Testis (tissue), 3 donors: ENCODE results near the gene OSBPL3. TPM values are rescaled to one million over a fixed set of nuclear protein-coding genes. Genes with fewer than 3 reads are reported as not detected.

Experiments used
- DNase-seq: peaks from one replicate; pipeline ENCODE4 v3.0.0-alpha.2; 2019
- H3K27ac ChIP-seq, 2 donors: fragments of 200-600 bp; sonication (generic); one replicate each; pipeline ENCODE4 v1.5.1; 2019
- H3K27me3 ChIP-seq: fragments of 200-600 bp; sonication (generic); one replicate; pipeline ENCODE4 v1.5.1; 2019
- H3K36me3 ChIP-seq: fragments of 200-600 bp; sonication (generic); one replicate; pipeline ENCODE4 v1.5.1; 2017; ENCODE audit warnings: low read depth; ENCODE audit errors: missing control alignments
- H3K4me1 ChIP-seq: fragments of 200-600 bp; sonication (generic); one replicate; pipeline ENCODE4 v1.5.1; 2019
- H3K4me3 ChIP-seq, 2 donors: fragments of 200-600 bp; sonication (generic); one replicate each; pipeline ENCODE4 v1.5.1; 2017 to 2019
- H3K9me3 ChIP-seq: fragments of 200-600 bp; sonication (generic); one replicate; pipeline ENCODE4 v1.5.1; 2017
- POLR2A ChIP-seq: fragments of 450-650 bp; IDR thresholded peaks from one replicate; pipeline ENCODE4 v1.6.1; 2017; ENCODE audit warnings: antibody characterized with exemption, mild to moderate bottlenecking, moderate library complexity
- WGBS, 2 donors: methylation state at CpG; one replicate each; pipeline ENCODE4 v1.1.5; 2018; 5-methylcytosine and 5-hydroxymethylcytosine counted together
- intact Hi-C: fragments of 100-400 bp; cut with DNase I; formaldehyde crosslinking; loops from one replicate; pipeline ENCODE4 v1.15.1; 2023; ENCODE audit warnings: low total_unique reads
- polyA plus RNA-seq: library from polyadenylated mRNA; stranded (reverse); fragments of 350-450 nt; fragmentation: Illumina TruSeq; extraction: RNeasy Lipid Tissue Mini Kit (QIAGEN cat#74804); gene quantifications from one replicate; pipeline ENCODE4 v1.2.3, GENCODE V29; 2014; ENCODE audit warnings: low read depth, low replicate concordance; ENCODE audit not compliant: insufficient read depth
- total RNA-seq, 2 donors: library from RNA; depleted of rRNA; stranded (reverse); fragments of >200 nt; gene quantifications; one replicate each; pipeline ENCODE4 v1.2.3, GENCODE V29; 2016
- TF ChIP-seq, protein P1 (sequence below), 3 experiments: fragments of 450-650 bp in 2 of 3; fragments of 200-600 bp in 1 of 3; sonication (generic) in 1 of 3; IDR thresholded peaks; one replicate each; pipeline ENCODE4 v1.5.1; 2016 to 2019; ENCODE audit warnings: antibody characterized with exemption in 3 of 3, mild to moderate bottlenecking in 2 of 3, moderate library complexity in 1 of 3

The OSBPL3 gene
- total and polyA plus RNA-seq, 3 donors from 2014 or later: 5.6 to 9.4 (median 6.9) TPM

DNA sequence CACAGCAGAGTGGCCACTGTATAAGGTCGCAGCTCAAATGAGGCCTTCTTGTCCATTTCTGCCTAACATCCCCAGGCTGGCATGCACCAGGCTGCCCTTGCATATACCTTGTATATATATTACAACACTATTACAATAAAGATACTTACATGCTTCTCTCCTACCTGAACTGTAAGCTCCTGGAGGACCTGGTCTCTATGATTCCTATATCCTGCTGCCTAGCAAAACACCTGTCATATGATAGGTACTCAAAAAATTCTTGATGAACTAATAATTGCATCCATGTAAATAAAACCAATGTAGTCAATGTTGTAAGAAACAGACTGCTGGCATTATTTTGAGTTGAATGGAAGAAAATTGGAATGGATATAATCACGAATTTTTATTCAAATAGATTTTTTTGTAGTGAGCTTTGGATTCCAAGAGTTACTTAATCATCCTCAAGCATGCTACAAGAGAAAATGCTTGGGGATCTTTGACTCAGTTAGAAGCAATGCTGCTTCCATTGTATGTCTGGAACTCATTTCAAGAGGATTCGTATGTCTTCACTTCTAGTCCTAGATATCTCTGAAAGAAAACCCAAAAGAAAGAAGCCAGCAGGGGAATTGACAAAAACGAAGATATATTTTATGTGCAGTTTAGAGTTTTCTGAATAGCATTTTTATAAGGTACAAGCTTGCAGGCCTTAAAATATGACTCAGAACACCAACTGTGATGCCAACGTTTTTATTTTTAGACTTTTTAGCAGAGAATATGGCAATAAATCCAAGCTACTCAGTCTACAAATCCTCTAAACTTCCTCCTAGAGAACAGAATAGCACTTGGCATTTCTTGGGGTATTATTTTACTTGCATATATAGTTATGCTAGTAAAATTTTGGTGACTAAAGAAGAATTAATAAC, 53.1 kb downstream of the OSBPL3 start:
- WGBS, 2 donors: 76 to 78% methylated on average over 5 of the region's 5 CpGs

DNA sequence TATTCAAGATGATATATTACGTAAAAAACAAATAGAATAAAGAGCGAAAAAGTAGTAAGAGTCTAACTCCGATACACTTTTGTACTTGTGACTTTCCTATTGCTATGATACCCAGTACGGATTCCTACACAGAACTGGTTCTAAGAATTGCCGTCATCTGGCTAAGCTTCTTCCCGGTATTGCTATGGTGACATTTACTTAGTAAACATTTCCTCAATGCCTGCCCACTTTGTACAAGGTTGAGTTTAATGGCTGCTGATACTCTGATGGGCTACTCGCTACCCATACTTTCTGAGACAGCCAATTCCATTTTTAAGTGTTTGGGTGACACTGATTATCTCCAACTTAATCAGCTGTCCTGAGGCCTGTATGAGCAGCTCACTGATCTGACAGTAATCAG, 55.6 kb downstream of the OSBPL3 start:
- TF ChIP-seq POLR2A: no peak
- TF ChIP-seq, protein P1, sequence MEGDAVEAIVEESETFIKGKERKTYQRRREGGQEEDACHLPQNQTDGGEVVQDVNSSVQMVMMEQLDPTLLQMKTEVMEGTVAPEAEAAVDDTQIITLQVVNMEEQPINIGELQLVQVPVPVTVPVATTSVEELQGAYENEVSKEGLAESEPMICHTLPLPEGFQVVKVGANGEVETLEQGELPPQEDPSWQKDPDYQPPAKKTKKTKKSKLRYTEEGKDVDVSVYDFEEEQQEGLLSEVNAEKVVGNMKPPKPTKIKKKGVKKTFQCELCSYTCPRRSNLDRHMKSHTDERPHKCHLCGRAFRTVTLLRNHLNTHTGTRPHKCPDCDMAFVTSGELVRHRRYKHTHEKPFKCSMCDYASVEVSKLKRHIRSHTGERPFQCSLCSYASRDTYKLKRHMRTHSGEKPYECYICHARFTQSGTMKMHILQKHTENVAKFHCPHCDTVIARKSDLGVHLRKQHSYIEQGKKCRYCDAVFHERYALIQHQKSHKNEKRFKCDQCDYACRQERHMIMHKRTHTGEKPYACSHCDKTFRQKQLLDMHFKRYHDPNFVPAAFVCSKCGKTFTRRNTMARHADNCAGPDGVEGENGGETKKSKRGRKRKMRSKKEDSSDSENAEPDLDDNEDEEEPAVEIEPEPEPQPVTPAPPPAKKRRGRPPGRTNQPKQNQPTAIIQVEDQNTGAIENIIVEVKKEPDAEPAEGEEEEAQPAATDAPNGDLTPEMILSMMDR (IDR thresholded peaks at IDR 0.05): no peak
- no peaks in the 10 kb centered on the region for H3K9me3 ChIP-seq
- no peaks in the 10 kb centered on the region for H3K36me3 ChIP-seq
- peaks cover 8% of the 10 kb centered on the region for H3K4me1 ChIP-seq
- 93 to 97% methylated on average over 7 of the region's 7 CpGs for WGBS, 2 donors
- no peak overlapping the region for H3K4me3 ChIP-seq
- intact Hi-C loops: no loop called here
- no peaks in the 10 kb centered on the region for H3K27me3 ChIP-seq
- no peak for DNase-seq
- no peak overlapping the region for H3K27ac ChIP-seq

More for the DNA sequence above, 53.1 kb downstream of the OSBPL3 start:
- no peak for DNase-seq
- Histone ChIP-seq H3K27ac (no peak overlapping the region), H3K27me3 (no peaks in the 10 kb centered on the region), H3K4me3 (no peak overlapping the region), H3K4me1 (peaks cover 3% of the 10 kb centered on the region), H3K9me3 (no peaks in the 10 kb centered on the region), H3K36me3 (no peaks in the 10 kb centered on the region)
- TF ChIP-seq POLR2A: no peak
- TF ChIP-seq, protein P1 (IDR thresholded peaks at IDR 0.05): no peak
- intact Hi-C loops: no loop called here

DNA sequence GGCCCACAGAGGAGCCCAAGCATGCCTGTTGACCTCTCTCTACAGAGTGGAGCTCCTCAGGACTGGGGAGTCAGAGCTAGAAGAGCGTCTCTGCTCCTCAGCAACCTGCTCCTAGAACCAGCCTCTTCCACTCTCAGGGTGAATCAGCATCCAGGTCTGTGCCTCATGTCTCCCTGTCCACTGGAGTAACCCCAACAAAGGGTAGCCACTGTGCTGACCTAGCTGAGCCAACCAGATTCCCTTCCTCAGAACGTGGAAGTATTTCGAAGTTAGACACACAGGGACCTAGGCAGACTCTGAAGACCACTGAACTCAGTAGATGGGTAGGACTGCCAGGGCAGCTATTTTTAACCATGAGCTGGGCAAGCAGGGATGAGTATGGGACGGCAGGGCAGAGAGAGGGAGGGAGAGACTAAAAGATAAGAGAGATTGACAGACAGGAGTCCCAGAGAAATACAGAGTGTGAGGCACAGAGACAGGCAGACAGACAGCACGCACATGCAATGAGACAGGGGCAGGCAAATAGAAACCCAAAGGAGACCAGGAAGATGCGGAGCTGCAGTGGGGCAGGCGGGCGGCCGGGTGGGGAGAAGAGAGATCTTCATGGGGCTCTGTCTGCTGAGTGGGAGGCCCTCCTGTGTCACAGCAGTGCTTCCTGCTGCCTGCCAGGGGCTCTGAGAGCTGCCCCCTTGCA, 56.7 kb downstream of the OSBPL3 start:
- Histone ChIP-seq H3K4me3 (no peak overlapping the region), H3K27me3 (no peaks in the 10 kb centered on the region), H3K36me3 (no peaks in the 10 kb centered on the region), H3K9me3 (no peaks in the 10 kb centered on the region), H3K27ac (no peak overlapping the region), H3K4me1 (peaks cover 8% of the 10 kb centered on the region)
- no peak for DNase-seq
- intact Hi-C loops: no loop called here
- TF ChIP-seq, protein P1 (IDR thresholded peaks at IDR 0.05): no peak
- TF ChIP-seq POLR2A: no peak
- 86 to 92% methylated on average over 9 of the region's 9 CpGs for WGBS, 2 donors

DNA sequence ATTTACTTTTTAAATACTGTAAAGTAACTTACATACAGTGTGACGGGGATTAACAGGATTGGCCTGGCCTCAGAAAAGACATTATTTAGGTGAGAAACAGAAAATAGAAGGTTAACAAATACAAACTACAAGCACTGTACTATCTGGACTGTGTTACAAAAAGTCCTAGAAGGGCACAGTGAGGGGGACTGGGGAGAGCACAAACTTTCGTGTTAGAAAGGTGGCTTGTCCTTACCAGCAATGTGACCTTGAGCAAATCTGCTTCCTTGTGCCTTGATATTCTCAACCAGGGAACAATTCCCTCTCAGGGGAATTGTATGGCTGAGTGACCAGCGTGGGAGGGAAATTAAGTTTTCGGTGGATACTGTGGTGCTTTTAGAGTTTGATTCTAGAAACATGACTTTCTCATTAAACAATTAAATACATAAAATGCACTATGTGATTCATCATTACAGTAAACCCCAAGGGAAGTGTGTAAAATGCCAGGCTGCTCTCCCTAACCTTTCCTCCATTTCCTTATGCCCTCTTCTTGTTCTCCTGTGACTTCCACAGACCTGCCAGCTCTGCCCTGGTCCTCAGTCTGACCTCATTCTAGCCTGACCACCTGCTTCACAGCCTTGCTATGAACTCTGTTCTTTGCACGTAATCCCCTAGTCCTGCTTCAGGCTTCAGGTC, 57.7 kb downstream of the OSBPL3 start:
- Histone ChIP-seq H3K27me3 (no peaks in the 10 kb centered on the region), H3K36me3 (no peaks in the 10 kb centered on the region), H3K4me1 (peaks cover 8% of the 10 kb centered on the region), H3K27ac (no peak overlapping the region), H3K4me3 (no peak overlapping the region), H3K9me3 (no peaks in the 10 kb centered on the region)
- DNase-seq: no peak
- WGBS, 2 donors: 34 to 38% methylated on average over 5 of the region's 5 CpGs
- intact Hi-C loops: no loop called here
- TF ChIP-seq POLR2A: no peak
- TF ChIP-seq, protein P1 (IDR thresholded peaks at IDR 0.05): no peak
